KOPT-K1 (cell line): Measurements from ENCODE around the gene STON2.

Experiments
- H3K27ac ChIP-seq: fragments of 200-600 bp; sonication (generic); 2 replicates; pipeline ENCODE4 v1.5.1; 2016; ENCODE audit warnings: antibody characterized with exemption, mild to moderate bottlenecking, low read depth, low read length; ENCODE audit not compliant: poor library complexity, severe bottlenecking
- H3K36me3 ChIP-seq: fragments of 200-600 bp; sonication (generic); 2 replicates; pipeline ENCODE4 v1.5.1; 2017; ENCODE audit warnings: antibody characterized with exemption, mild to moderate bottlenecking, low read length, moderate library complexity; ENCODE audit not compliant: insufficient read depth
- H3K9me3 ChIP-seq: fragments of 200-600 bp; sonication (generic); 2 replicates; pipeline ENCODE4 v1.5.1; 2017; ENCODE audit warnings: antibody characterized with exemption, low read length, mild to moderate bottlenecking; ENCODE audit not compliant: insufficient read depth, poor library complexity, severe bottlenecking

STON2 gene

DNA sequence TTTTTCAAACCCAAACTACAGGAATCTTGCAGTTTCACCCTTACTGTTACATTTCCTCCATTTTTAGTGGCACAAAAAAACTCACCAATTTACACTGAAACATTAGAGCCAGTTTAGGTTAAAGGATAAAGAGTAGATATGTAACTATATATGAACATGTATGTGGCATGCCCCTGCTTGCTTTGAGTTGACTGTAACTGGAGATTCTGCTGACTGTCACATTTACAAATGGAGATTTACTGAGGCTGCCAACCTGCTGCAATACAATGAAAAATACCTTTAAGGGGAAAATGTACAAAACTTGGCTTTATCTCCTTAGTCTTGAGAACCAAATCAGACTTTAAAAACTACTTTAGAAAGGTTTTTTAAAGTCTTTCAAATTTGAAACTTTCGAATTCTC, 28.3 kb downstream of the STON2 start:
- H3K27ac ChIP-seq: no peak overlapping the region
- no peaks in the 10 kb centered on the region for H3K36me3 ChIP-seq
- no peaks in the 10 kb centered on the region for H3K9me3 ChIP-seq

- Histone ChIP-seq H3K27ac (no peak overlapping the region), H3K9me3 (no peaks in the 10 kb centered on the region), H3K36me3 (no peaks in the 10 kb centered on the region)
Measured at GRCh38 chr14:81367563-81367962, 32.6 kb downstream of the STON2 start.

DNA sequence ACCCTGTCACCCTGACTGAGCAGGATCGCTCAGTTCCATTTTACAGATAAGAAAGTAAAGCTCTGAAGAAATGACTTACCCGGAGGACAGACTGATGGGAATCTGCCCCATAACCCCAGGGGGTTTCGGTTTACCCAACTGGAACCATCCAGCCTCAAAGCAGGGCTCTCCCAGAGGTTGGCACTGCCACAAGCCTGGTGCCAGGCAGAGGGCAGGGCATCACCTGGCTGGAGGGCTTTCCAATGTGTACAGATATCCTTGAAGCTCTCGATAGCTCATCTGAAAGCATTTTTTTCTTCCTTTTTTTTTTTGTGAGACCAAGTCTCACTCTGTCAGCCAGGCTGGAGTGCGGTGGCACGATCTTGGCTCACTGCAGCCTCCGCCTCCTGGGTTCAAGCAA, 33.2 kb downstream of the STON2 start:
- H3K9me3 ChIP-seq: no peaks in the 10 kb centered on the region
- H3K36me3 ChIP-seq: no peaks in the 10 kb centered on the region
- H3K27ac ChIP-seq: no peak overlapping the region

DNA sequence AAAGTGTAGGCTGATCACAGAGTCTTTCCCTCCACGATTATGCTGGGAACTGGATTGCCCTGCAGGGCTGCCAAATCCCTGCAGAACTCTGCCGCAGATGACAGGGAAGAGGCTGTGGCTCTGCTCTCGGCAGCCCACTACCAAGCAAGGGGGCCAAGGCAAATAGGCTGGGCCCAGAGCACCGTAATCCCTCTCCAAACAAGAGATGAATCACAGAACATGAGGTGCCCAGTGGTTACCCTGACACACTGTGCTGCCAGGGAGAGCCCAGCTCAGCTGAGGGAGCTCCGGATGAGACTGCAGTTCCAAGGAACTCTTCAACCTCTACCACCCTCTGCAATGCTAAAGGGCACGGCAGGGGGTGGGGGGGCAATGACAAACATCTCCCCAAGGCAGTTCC, 33.9 kb downstream of the STON2 start:
- Histone ChIP-seq H3K36me3 (no peaks in the 10 kb centered on the region), H3K27ac (no peak overlapping the region), H3K9me3 (no peaks in the 10 kb centered on the region)

- no peaks in the 10 kb centered on the region for H3K9me3 ChIP-seq
- no peak overlapping the region for H3K27ac ChIP-seq
- no peaks in the 10 kb centered on the region for H3K36me3 ChIP-seq
Measured at GRCh38 chr14:81363746-81364378, 36.3 kb downstream of the STON2 start.

DNA sequence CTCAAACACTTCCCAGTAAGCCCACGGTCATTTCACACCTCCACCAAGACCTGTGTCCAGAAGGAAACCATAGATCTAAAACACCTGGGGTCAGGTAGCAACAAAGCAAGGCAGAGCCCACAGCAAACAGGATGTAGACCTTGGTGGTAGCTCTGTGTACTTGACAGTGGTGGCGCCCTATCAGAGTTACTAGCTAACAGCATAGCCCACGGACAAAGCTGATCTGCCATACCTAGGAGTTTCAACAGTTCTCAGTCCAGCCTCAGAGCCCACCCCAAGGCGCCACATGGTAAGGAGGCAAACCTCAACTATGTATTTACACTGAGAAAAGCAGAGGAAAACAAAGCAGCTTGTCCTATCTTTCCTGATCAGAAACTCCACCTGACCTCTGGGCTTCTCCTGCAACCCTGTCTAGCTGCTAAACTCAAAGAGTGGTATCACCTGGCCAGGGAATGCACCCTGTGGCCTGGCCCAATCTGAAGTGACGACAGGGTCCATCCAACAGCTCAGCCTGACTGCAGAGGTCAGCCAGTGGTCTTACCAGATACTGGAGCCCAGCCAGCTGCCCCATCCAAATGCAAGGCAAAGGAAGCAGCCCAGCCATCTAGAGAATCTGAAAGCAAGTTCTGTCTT, 46.3 kb downstream of the STON2 start:
- peaks cover 14% of the 10 kb centered on the region for H3K9me3 ChIP-seq
- H3K36me3 ChIP-seq: no peaks in the 10 kb centered on the region
- H3K27ac ChIP-seq: no peak overlapping the region

GRCh38 chr14:81352413-81352812, 47.7 kb downstream of the STON2 start:
- H3K9me3 ChIP-seq: peaks cover 14% of the 10 kb centered on the region
- no peak overlapping the region for H3K27ac ChIP-seq
- no peaks in the 10 kb centered on the region for H3K36me3 ChIP-seq

DNA sequence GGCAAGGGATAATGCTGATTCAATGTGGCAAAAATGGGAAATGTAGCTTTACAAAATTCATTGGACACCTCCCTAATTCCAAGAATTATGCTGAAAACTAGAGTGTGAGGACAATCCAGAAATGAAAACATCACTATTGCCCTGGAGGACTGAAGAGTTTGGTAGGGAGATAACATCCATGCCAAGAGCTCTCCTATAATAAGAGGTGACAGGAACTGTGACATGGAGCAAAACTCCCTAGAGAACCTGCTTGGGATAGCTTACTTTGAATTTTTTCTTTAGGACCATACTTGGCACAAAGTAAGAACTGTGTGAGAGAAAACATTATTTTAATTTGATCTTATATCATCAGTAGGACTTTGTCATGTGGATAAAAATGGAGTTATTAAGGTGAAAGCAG, 48.9 kb downstream of the STON2 start:
- H3K36me3 ChIP-seq: no peaks in the 10 kb centered on the region
- H3K27ac ChIP-seq: no peak overlapping the region
- H3K9me3 ChIP-seq: peaks cover 14% of the 10 kb centered on the region

DNA sequence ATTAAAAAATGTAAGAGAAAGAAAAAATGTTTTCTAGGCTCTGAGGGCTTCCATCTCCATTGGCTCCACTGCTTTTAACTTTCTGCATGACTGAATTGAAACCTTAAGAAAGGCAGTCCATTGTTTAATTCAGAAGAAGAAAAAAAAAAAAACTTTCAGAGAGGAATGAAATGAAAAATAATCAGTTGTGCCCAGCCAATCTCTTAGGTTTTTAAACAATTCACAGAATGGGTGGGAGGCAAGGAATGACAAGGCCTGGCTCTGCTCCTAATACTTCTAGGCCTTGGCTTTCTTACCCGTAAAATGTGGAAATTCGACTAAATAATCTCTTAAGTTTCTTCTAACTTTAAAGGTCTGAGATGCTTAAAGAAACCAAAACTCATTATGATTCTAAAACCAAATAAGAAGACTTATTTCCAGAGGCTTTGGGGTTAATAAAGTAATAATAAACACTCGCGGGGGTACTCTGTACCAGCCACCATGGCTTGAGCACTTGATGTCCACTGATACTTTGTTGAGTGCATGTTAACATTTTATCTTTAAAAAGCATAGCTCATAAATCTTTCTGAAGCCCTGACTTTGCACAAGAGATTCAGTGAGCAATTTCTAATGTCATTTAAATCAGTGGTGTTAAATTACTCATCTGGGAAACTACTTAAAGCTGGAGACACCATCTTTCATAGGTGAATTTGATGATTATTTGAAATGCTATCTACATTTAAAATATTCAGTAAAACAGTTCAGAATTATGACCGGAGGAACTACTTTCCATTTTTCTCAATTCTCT, 49.6 kb downstream of the STON2 start:
- Histone ChIP-seq H3K9me3 (peaks cover 14% of the 10 kb centered on the region), H3K36me3 (no peaks in the 10 kb centered on the region)

DNA sequence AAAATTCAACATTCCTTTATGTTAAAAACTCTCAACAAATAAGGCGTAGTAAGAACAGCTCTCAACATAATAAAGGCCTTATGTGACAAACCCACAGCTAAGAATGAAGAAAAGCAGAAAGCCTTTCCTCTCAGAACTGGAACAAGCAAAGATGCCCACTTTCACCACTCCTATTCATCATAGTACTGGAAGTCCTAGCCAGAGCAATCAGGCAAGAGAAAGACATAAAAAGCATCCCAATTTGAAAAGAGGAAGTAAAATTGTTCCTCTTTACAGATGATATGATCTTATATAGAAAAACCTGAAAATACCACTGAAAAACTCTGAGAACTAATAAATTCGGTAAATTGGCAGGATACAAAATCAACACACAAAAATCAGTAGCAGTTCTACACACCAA, 52.1 kb downstream of the STON2 start:
- Histone ChIP-seq H3K36me3 (no peaks in the 10 kb centered on the region), H3K27ac (no peak overlapping the region), H3K9me3 (no peaks in the 10 kb centered on the region)

More for the DNA sequence above, 49.6 kb downstream of the STON2 start:
- H3K27ac ChIP-seq: no peak overlapping the region

DNA sequence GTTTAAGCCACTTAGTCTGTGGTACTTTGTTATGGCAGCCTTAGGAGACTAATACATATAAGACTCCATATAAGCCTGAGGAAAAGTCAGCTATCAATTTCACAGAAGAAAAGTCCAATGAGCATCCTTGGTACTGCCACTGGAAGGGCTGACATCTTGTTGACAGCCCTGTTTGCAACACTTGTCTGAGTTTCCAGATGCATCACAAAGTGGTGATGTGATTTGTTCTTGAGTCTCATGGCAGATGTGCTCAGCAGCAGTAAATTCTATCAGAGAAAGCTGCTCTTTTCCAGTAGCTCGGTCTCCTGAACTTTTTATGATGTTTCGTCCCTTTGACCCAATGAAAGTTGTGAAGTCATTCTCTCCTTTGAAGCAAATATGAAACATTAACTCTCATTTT, 54.3 kb downstream of the STON2 start:
- Histone ChIP-seq H3K36me3 (no peaks in the 10 kb centered on the region), H3K27ac (no peak overlapping the region), H3K9me3 (no peaks in the 10 kb centered on the region)

DNA sequence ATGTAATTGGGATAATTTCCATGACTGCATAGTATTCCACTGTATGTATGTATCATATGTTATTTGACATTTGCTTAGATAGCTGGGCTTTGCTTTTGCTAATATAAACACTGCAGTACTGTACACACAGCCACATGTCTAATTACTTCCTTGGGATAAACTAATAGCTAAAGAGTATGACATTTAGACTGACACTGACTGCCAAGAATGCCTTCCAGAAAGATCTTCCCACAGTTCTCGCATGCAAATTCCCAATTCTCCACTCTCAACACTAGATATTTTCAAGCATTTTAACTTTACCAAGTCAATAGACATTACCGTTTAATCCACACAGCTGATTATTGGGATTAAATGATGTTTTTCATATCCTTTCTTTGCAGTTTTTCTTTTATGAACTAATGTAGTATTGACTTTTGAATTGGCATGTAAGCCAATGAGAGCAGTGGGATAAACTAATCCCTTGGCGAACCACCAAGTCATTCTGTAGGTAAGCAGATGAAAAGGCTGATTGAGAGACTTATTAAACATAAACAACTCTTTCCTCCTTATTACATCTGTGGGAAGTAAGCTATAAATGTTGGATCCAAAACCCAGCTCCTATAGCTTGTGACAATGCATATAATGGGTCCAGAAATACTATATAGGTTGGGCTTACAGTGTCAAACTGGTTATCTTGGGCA, 55.5 kb downstream of the STON2 start:
- Histone ChIP-seq H3K27ac (no peak overlapping the region), H3K9me3 (no peaks in the 10 kb centered on the region), H3K36me3 (no peaks in the 10 kb centered on the region)

GRCh38 chr14:81343701-81344100, 56.4 kb downstream of the STON2 start:
- no peak overlapping the region for H3K27ac ChIP-seq
- no peaks in the 10 kb centered on the region for H3K9me3 ChIP-seq
- H3K36me3 ChIP-seq: no peaks in the 10 kb centered on the region

GRCh38 chr14:81342850-81343580, 57.1 kb downstream of the STON2 start:
- Histone ChIP-seq H3K36me3 (no peaks in the 10 kb centered on the region), H3K9me3 (no peaks in the 10 kb centered on the region), H3K27ac (no peak overlapping the region)

DNA sequence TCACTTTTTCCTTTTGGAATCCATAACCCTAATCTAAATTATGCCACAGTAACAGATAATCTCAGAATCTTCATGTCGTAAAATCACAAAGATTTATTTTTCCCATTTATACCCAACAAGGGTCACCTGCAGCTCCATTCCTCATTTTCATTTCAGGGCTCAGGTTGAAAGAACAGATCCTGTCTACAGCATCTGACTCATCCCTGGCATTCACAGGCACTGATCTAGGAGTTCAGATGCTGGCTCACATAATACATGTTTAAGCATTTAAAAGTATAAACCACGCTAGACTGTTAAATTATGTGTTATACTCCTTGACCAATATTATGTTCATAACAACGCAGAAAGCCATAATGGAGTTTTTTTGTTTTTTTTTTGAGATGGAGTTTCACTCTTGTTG, 58.3 kb downstream of the STON2 start:
- no peaks in the 10 kb centered on the region for H3K9me3 ChIP-seq
- no peak overlapping the region for H3K27ac ChIP-seq
- no peaks in the 10 kb centered on the region for H3K36me3 ChIP-seq
